Smooth muscle cell (in vitro differentiated cells): ENCODE measurements around the gene ANKH. TPM values are rescaled to one million over a fixed set of nuclear protein-coding genes. Genes with fewer than 3 reads are reported as not detected.

Experiments
- DNase-seq: peaks from one replicate; lab custom pipeline; 2025; ENCODE audit not compliant: unreplicated experiment; lab: John Stamatoyannopoulos, UW
- H2AFZ ChIP-seq: fragments of 200-600 bp; sonication (generic); 2 replicates; pipeline ENCODE4 v1.6.0; 2016; ENCODE audit warnings: antibody characterized with exemption, low read depth, mild to moderate bottlenecking
- H3F3A ChIP-seq: fragments of 200-600 bp; sonication (generic); 2 replicates; pipeline ENCODE4 v1.6.0; 2017; ENCODE audit warnings: antibody characterized with exemption, low read depth
- H3K27ac ChIP-seq: fragments of 200-600 bp; sonication (generic); 2 replicates; pipeline ENCODE4 v1.5.1; 2016; ENCODE audit warnings: low read depth, mild to moderate bottlenecking
- H3K27me3 ChIP-seq: fragments of 200-600 bp; sonication (generic); 2 replicates; pipeline ENCODE4 v1.6.1; 2016; ENCODE audit warnings: low read depth, mild to moderate bottlenecking
- H3K36me3 ChIP-seq: fragments of 200-600 bp; sonication (generic); 2 replicates; pipeline ENCODE4 v1.5.1; 2016; ENCODE audit warnings: low read depth
- H3K4me1 ChIP-seq: fragments of 200-600 bp; sonication (generic); 2 replicates; pipeline ENCODE4 v1.5.1; 2016; ENCODE audit warnings: low read depth
- H3K4me2 ChIP-seq: fragments of 200-600 bp; sonication (generic); 2 replicates; pipeline ENCODE4 v1.6.0; 2016; ENCODE audit warnings: mild to moderate bottlenecking
- H3K4me3 ChIP-seq: fragments of 200-600 bp; sonication (generic); 2 replicates; pipeline ENCODE4 v1.5.1; 2016; ENCODE audit warnings: mild to moderate bottlenecking
- H3K79me2 ChIP-seq: fragments of 200-600 bp; sonication (generic); 2 replicates; pipeline ENCODE4 v1.6.0; 2016; ENCODE audit warnings: low read depth, mild to moderate bottlenecking
- H3K9ac ChIP-seq: fragments of 200-600 bp; sonication (generic); 2 replicates; pipeline ENCODE4 v1.6.0; 2016; ENCODE audit warnings: low read depth
- H3K9me3 ChIP-seq: fragments of 200-600 bp; sonication (generic); replicated peaks from 2 replicates; pipeline ENCODE4 v1.5.1; 2016; ENCODE audit warnings: low read depth
- H4K20me1 ChIP-seq: fragments of 200-600 bp; sonication (generic); 2 replicates; pipeline ENCODE4 v1.6.0; 2016; ENCODE audit warnings: low read depth
- CTCF ChIP-seq: fragments of 200-600 bp; sonication (generic); IDR thresholded peaks from 2 replicates; pipeline ENCODE4 v1.5.1; 2017; ENCODE audit warnings: borderline replicate concordance, mild to moderate bottlenecking, antibody characterized with exemption; ENCODE audit not compliant: insufficient read depth, poor library complexity, severe bottlenecking
- WGBS: methylation state at CpG from one replicate; pipeline ENCODE4 v1.1.7; 2016; ENCODE audit warnings: low lambda C conversion rate; 5-methylcytosine and 5-hydroxymethylcytosine counted together
- polyA plus RNA-seq: library from polyadenylated mRNA; unstranded; fragments of >200 nt; fragmentation: Nextera tagmentation; extraction: Ambion mirVana; gene quantifications from 2 replicates; pipeline ENCODE4 v1.2.1, GENCODE V29; 2016
- total RNA-seq: library from RNA; depleted of rRNA; stranded (reverse); fragments of >200 nt; gene quantifications from 2 replicates; pipeline ENCODE4 v1.2.3, GENCODE V29; 2014

ANKH gene
- total and polyA plus RNA-seq, 2 experiments from 2014 or later, result 48.0 to 56.6 TPM

GRCh38 chr5:14753947-14754346 lies 117.6 kb downstream of the ANKH start:
- Histone ChIP-seq H2AFZ (no peak overlapping the region), H3K79me2 (no peaks in the 10 kb centered on the region), H3K27me3 (no peaks in the 10 kb centered on the region), H3K4me3 (no peak overlapping the region), H3K36me3 (peaks cover 4% of the 10 kb centered on the region), H3K9me3 (no peaks in the 10 kb centered on the region), H3K9ac (no peak overlapping the region), H4K20me1 (no peaks in the 10 kb centered on the region), H3K27ac (no peak overlapping the region), H3K4me2 (no peak overlapping the region), H3F3A (no peaks in the 10 kb centered on the region), H3K4me1 (no peaks in the 10 kb centered on the region)
- 53% methylated on average over 3 of the region's 3 CpGs for WGBS
- TF ChIP-seq CTCF, result no peak
- DNase-seq, result no peak

GRCh38 chr5:14753292-14753691 lies 118.3 kb downstream of the ANKH start:
- no peaks in the 10 kb centered on the region for H4K20me1 ChIP-seq
- H3K36me3 ChIP-seq, result peaks cover 4% of the 10 kb centered on the region
- TF ChIP-seq CTCF, result no peak
- H3K4me2 ChIP-seq, result no peak overlapping the region
- no peak overlapping the region for H3K4me3 ChIP-seq
- H3F3A ChIP-seq, result no peaks in the 10 kb centered on the region
- H3K4me1 ChIP-seq, result no peaks in the 10 kb centered on the region
- no peak overlapping the region for H2AFZ ChIP-seq
- no peak for DNase-seq
- no peak overlapping the region for H3K27ac ChIP-seq
- no peaks in the 10 kb centered on the region for H3K9me3 ChIP-seq
- H3K27me3 ChIP-seq, result no peaks in the 10 kb centered on the region
- 79% methylated on average over 6 of the region's 6 CpGs for WGBS
- H3K79me2 ChIP-seq, result no peaks in the 10 kb centered on the region
- H3K9ac ChIP-seq, result no peak overlapping the region

- no peak overlapping the region for H3K9ac ChIP-seq
- H2AFZ ChIP-seq, result no peak overlapping the region
- no peaks in the 10 kb centered on the region for H4K20me1 ChIP-seq
- no peaks in the 10 kb centered on the region for H3K79me2 ChIP-seq
- WGBS, result 83% methylated on average over 6 of the region's 6 CpGs
- H3K4me2 ChIP-seq, result no peak overlapping the region
- H3K4me1 ChIP-seq, result no peaks in the 10 kb centered on the region
- no peak overlapping the region for H3K4me3 ChIP-seq
- no peak for DNase-seq
- no peaks in the 10 kb centered on the region for H3K9me3 ChIP-seq
- no peaks in the 10 kb centered on the region for H3F3A ChIP-seq
- H3K27ac ChIP-seq, result no peak overlapping the region
- no peak for TF ChIP-seq CTCF
- peaks cover 4% of the 10 kb centered on the region for H3K36me3 ChIP-seq
- H3K27me3 ChIP-seq, result no peaks in the 10 kb centered on the region
Observed at GRCh38 chr5:14752497-14753071, 119.0 kb downstream of the ANKH start.

GRCh38 chr5:14750712-14751111 lies 120.9 kb downstream of the ANKH start:
- DNase-seq, result no peak
- no peaks in the 10 kb centered on the region for H3K9me3 ChIP-seq
- no peaks in the 10 kb centered on the region for H3K27me3 ChIP-seq
- H3K27ac ChIP-seq, result no peak overlapping the region
- H3K4me2 ChIP-seq, result no peak overlapping the region
- H3K9ac ChIP-seq, result no peak overlapping the region
- peaks cover 4% of the 10 kb centered on the region for H3K36me3 ChIP-seq
- H3F3A ChIP-seq, result no peaks in the 10 kb centered on the region
- no peak for TF ChIP-seq CTCF
- no peaks in the 10 kb centered on the region for H3K4me1 ChIP-seq
- no peak overlapping the region for H3K4me3 ChIP-seq
- 95% methylated on average over 5 of the region's 5 CpGs for WGBS
- no peaks in the 10 kb centered on the region for H3K79me2 ChIP-seq
- H4K20me1 ChIP-seq, result no peaks in the 10 kb centered on the region
- no peak overlapping the region for H2AFZ ChIP-seq
